Measurements from ENCODE around the gene HCN2. TPM values are rescaled to one million over a fixed set of nuclear protein-coding genes. Genes with fewer than 3 reads are reported as not detected.

The HCN2 gene
- total RNA-seq, 2 donors from 2014 or later, result 0.17 to 0.40 TPM

- H3K9ac ChIP-seq (ENCODE audit: low read depth in 2 of 2, low read length in 2 of 2), result no peak overlapping the region
- H3K27ac ChIP-seq, result no peak overlapping the region
- H3K4me1 ChIP-seq, result no peaks in the 10 kb centered on the region
- peaks cover 14% of the 10 kb centered on the region for H3K27me3 ChIP-seq
- no peak overlapping the region for H3K4me3 ChIP-seq
- H3K36me3 ChIP-seq, result no peaks in the 10 kb centered on the region
- intact Hi-C loops (cut with DNase I), result no loop called here
- no peak for TF ChIP-seq CTCF (IDR thresholded peaks at IDR 0.05)
- no peak for DNase-seq
- no peaks in the 10 kb centered on the region for H3K9me3 ChIP-seq
These were observed 5.9 kb downstream of the HCN2 start for GRCh38 chr19:595326-596262.

- Histone ChIP-seq H3K27me3 (peaks cover 7% of the 10 kb centered on the region), H3K27ac (no peak overlapping the region), H3K36me3 (no peaks in the 10 kb centered on the region), H3K4me3 (no peak overlapping the region), H3K9me3 (no peaks in the 10 kb centered on the region), H3K9ac (ENCODE audit: low read depth in 2 of 2, low read length in 2 of 2) (no peak overlapping the region), H3K4me1 (no peaks in the 10 kb centered on the region)
- DNase-seq, result no peak
- no peak for TF ChIP-seq CTCF (IDR thresholded peaks at IDR 0.05)
- intact Hi-C loops (cut with DNase I), result no loop called here
These were observed 6.6 kb downstream of the HCN2 start for GRCh38 chr19:596263-596655.

DNA sequence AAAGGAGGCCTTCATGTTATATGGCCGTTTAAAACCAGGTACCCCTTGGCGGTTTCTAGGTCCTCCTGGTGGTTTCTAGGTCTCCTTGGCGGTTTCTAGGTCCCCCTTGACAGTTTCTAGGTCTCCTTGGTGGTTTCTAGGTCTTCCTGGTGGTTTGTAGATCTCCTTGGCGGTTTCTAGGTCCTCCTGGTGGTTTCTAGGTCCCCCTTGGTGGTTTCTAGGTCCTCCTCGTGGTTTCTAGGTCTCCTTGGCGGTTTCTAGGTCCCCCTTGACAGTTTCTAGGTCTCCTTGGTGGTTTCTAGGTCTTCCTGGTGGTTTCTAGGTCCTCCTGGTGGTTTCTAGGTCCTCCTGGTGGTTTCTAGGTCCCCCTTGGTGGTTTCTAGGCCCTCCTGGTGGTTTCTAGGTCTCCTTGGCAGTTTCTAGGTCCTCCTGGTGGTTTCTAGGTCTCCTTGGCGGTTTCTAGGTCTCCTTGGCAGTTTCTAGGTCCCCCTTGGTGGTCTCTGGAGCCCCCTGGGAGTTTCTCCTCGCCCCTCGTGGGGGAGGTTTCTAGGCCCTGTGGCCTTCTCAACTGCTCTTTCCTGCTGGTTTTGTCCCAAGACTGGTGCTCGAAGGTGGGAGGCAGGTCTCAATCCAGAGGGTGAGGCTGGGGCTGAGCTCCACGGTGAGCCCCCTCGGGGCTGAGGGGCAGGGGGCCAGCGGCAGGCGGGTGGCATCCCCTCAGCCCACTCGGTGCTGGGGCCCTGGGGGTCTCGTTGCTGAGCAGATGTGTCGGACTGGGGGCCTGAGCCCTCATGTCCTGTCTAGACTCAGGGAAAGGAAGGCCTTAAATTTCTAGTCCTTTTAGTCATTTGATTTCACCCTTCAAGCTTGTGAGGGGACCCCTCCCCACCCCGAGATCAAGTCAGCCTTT is 8.0 kb downstream of the HCN2 start:
- Histone ChIP-seq H3K27me3 (no peaks in the 10 kb centered on the region), H3K27ac (no peak overlapping the region), H3K36me3 (no peaks in the 10 kb centered on the region), H3K9me3 (no peaks in the 10 kb centered on the region), H3K9ac (ENCODE audit: low read depth in 2 of 2, low read length in 2 of 2) (no peak overlapping the region), H3K4me3 (no peak overlapping the region), H3K4me1 (no peaks in the 10 kb centered on the region)
- no peak for DNase-seq
- no peak for TF ChIP-seq CTCF (IDR thresholded peaks at IDR 0.05)
- intact Hi-C loops (cut with DNase I), result no loop called here

DNA sequence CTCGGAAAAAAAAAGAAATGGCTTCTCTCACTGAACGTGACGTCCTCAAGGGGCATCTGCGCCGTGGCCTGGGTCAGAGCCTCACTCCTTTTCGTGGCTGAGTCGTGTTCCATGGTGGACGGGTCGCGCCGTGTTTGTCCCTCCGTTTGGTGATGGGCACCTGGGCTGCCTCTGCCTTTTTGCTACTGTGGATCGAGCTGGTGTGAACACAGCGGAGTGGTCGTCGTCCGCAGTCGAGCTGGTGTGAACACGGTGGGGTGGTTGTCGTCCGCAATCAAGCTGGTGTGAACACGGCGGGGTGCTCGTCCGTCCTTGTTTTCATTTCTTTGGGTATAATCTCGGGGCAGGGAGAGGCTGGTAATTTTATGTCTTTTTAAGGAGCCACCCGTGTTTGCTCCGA is 11.6 kb downstream of the HCN2 start:
- no peaks in the 10 kb centered on the region for H3K36me3 ChIP-seq
- DNase-seq, result no peak
- no peak overlapping the region for H3K9ac ChIP-seq (ENCODE audit: low read depth in 2 of 2, low read length in 2 of 2)
- no peaks in the 10 kb centered on the region for H3K4me1 ChIP-seq
- no peak overlapping the region for H3K4me3 ChIP-seq
- intact Hi-C loops (cut with DNase I), result no loop called here
- TF ChIP-seq CTCF (IDR thresholded peaks at IDR 0.05), result no peak
- H3K27ac ChIP-seq, result no peak overlapping the region
- H3K27me3 ChIP-seq, result no peaks in the 10 kb centered on the region
- no peaks in the 10 kb centered on the region for H3K9me3 ChIP-seq

GRCh38 chr19:601790-602189 is 12.1 kb downstream of the HCN2 start:
- no peak for TF ChIP-seq CTCF (IDR thresholded peaks at IDR 0.05)
- no peak for DNase-seq
- intact Hi-C loops (cut with DNase I), result no loop called here
- Histone ChIP-seq H3K27me3 (no peaks in the 10 kb centered on the region), H3K9me3 (no peaks in the 10 kb centered on the region), H3K4me1 (no peaks in the 10 kb centered on the region), H3K36me3 (no peaks in the 10 kb centered on the region), H3K27ac (no peak overlapping the region), H3K4me3 (no peak overlapping the region), H3K9ac (ENCODE audit: low read depth in 2 of 2, low read length in 2 of 2) (no peak overlapping the region)

Data from colonic mucosa (tissue), 4 donors.